UCSD-AML1 (cell line): ENCODE data around the gene KNDC1.

Experiments
- DNase-seq: peaks from one replicate; lab custom pipeline; 2025; ENCODE audit not compliant: unreplicated experiment; lab: John Stamatoyannopoulos, UW

KNDC1 gene

GRCh38 chr10:133238466-133238804, 78.4 kb downstream of the KNDC1 start:
- no peak for DNase-seq

GRCh38 chr10:133239990-133240389, 80.0 kb downstream of the KNDC1 start:
- no peak for DNase-seq

GRCh38 chr10:133241501-133242205, 81.6 kb downstream of the KNDC1 start:
- no peak for DNase-seq

- no peak for DNase-seq
Observed at GRCh38 chr10:133242611-133243356, 82.8 kb downstream of the KNDC1 start.

- DNase-seq = no peak
Observed at GRCh38 chr10:133243593-133243992, 83.6 kb downstream of the KNDC1 start.

GRCh38 chr10:133245439-133246235, 85.6 kb downstream of the KNDC1 start:
- no peak for DNase-seq

GRCh38 chr10:133246236-133246626, 86.2 kb downstream of the KNDC1 start:
- no peak for DNase-seq

GRCh38 chr10:133247681-133248333, 87.8 kb downstream of the KNDC1 start:
- no peak for DNase-seq

- DNase-seq = no peak
Observed at GRCh38 chr10:133248334-133248715, 88.3 kb downstream of the KNDC1 start.

GRCh38 chr10:133249094-133249780, 89.2 kb downstream of the KNDC1 start:
- no peak for DNase-seq

- no peak for DNase-seq
Observed at GRCh38 chr10:133249975-133250754, 90.1 kb downstream of the KNDC1 start.

- DNase-seq = no peak
Observed at GRCh38 chr10:133251388-133252222, 91.6 kb downstream of the KNDC1 start.

GRCh38 chr10:133252223-133252552, 92.2 kb downstream of the KNDC1 start:
- DNase-seq = no peak

GRCh38 chr10:133253361-133253955, 93.4 kb downstream of the KNDC1 start:
- DNase-seq = no peak

GRCh38 chr10:133254421-133255120, 94.6 kb downstream of the KNDC1 start:
- no peak for DNase-seq

- DNase-seq = no peak
Observed at GRCh38 chr10:133255323-133255722, 95.3 kb downstream of the KNDC1 start.

GRCh38 chr10:133257489-133258065, 97.6 kb downstream of the KNDC1 start:
- DNase-seq = peak; percentile 83
